ENCODE data around the gene NDUFA11.

DNA sequence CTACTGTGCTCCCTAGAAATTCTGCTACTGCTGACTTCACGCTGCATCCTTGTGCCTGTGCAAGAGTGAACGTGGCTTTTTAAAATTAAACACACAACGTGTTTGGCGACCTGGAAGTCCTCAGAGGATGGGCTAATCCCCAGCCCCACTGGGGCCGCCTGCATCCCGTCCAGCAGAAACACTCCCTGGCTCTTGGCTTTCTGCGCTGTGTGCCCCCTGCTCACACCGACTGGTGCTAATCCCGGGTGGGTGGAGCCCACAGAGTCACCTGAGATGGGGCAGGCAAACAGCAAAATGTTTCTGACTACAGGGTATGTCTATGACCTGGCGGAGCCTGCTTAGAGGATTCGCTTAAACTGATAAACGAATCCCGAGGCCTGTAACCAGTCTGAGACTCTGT is 25.6 kb upstream of the NDUFA11 start:
- TF ChIP-seq, protein P1, sequence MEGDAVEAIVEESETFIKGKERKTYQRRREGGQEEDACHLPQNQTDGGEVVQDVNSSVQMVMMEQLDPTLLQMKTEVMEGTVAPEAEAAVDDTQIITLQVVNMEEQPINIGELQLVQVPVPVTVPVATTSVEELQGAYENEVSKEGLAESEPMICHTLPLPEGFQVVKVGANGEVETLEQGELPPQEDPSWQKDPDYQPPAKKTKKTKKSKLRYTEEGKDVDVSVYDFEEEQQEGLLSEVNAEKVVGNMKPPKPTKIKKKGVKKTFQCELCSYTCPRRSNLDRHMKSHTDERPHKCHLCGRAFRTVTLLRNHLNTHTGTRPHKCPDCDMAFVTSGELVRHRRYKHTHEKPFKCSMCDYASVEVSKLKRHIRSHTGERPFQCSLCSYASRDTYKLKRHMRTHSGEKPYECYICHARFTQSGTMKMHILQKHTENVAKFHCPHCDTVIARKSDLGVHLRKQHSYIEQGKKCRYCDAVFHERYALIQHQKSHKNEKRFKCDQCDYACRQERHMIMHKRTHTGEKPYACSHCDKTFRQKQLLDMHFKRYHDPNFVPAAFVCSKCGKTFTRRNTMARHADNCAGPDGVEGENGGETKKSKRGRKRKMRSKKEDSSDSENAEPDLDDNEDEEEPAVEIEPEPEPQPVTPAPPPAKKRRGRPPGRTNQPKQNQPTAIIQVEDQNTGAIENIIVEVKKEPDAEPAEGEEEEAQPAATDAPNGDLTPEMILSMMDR (IDR thresholded peaks at IDR 0.05) = no peak
- TF ChIP-seq POLR2A (IDR thresholded peaks at IDR 0.05) (no peak), EP300 (IDR thresholded peaks at IDR 0.05) (no peak), POLR2AphosphoS5 (IDR thresholded peaks at IDR 0.05) (no peak)
